Right renal cortex interstitium (tissue), 3 donors: ENCODE results near the gene ZNF79. TPM values are rescaled to one million over a fixed set of nuclear protein-coding genes. Genes with fewer than 3 reads are reported as not detected.

ENCODE experiments used
- DNase-seq, 3 donors: peaks; one replicate each; pipeline ENCODE4 v3.0.0-alpha.2; 2013; ENCODE audit warnings: low read depth in 3 of 3, low spot score in 2 of 3
- polyA plus RNA-seq, 3 donors: library from polyadenylated mRNA; unstranded; fragments of 120-200 nt; gene quantifications; one replicate each; pipeline ENCODE4 v1.2.1, GENCODE V29; 2013; ENCODE audit not compliant: insufficient read length in 3 of 3

The ZNF79 gene
- polyA plus RNA-seq: 1 to 10 TPM; 7.5 to 8.0 (median 7.6) TPM

GRCh38 chr9:127423934-127424675 lies at the start of gene ZNF79:
TSS of gene ZNF79 (plus strand) at chr9:127424382. CDS start at chr9:127424788, 406 bp downstream.
- DNase-seq: peak; percentile 88 to 89 (median 89)

DNA sequence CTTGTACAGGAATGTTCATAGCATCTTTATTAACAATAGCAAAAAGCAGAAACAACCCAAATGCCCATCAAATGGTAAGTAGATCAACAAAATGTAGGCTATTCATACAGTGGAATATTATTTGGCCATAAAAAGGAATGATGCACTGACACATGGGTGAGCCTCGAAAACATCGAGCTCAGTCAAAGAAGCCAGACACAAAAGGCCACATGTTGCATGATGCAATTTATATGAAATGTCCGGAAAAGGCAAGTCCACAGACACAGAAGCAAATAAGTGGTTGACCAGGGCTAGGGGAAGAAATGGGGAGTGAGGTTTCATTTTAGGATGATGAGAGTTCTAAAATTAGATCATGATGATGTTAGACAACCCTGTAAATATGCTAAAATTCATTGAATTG lies 43.7 kb upstream of the ZNF79 start:
- no peak for DNase-seq

DNA sequence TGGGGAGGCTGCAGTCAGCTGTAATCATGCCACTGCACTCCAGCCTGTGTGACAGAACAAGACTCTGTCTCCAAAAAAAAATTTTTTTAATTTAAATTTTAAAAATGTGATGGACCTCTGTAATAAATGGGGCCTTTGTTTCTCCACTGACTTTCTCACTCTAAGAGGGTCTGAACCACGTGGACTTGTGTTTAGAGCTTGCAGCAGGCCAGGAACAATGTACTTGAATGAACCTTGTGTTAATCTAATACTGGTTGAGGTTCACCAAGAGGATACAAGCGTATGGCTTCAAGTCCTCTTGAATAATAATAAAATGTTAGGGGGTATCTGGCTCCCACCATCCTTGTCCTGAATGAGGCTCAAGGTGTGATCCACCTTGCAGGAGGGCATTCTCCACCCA lies 41.6 kb upstream of the ZNF79 start:
- no peak for DNase-seq

DNA sequence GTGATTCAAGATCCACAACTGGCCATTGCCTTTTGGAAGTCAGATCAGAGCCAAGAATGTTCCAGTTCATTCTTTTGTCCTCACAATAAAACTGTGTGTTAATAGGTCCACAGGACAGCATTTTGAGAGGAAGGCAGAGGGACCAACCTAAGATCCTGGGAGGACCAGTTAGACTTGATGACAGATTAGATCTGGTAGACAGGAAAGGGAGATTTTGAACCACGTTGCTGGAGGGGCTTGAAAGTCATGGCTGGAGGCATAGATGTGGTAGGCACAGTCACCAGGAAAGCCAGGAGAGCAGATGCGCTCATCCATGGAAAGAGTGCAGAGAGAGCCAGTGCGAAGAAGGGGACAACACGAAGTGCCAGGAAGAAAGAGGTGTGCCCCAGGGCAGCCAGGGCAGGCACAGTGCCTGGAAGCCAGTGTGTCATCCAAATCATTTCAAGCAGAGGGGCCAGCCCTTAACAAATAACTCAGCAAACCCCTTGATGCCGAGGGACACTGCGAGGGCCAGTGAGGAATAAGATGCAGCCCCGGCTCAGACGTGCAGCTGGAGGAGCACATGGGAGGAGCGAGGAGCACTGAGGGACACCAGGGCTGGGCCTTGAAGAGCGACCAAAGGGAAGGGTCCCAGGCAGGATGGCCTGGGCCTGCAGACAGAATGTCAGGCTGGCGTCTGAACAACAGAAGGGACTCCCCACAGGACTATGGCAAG lies 40.0 kb upstream of the ZNF79 start:
- no peak for DNase-seq

GRCh38 chr9:127384901-127385300 lies 39.3 kb upstream of the ZNF79 start:
- DNase-seq: no peak

DNA sequence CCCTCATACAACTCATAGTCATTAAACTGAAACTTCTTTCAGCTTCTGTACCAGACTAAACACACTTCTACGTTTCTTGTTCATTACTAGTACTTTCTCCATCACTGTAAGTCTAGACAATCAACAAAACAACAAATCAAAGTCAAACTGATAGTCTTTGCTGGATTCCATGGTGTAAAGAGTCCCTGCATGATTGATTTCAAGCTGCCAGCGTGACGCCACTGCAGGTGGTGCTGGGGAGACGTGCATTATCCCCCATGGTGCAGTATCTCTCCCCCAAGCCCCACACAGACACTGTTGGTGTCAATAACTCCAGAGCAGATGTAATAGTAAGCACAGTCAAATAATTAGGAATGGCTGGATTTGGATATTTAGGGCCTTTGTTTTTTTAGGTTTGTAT lies 37.9 kb upstream of the ZNF79 start:
- DNase-seq: no peak

- DNase-seq: no peak
These were observed 37.2 kb upstream of the ZNF79 start for GRCh38 chr9:127386981-127387380.

GRCh38 chr9:127388037-127388855 lies 35.9 kb upstream of the ZNF79 start:
- peak in 1 of 3 donors; percentile 63 for DNase-seq

GRCh38 chr9:127388856-127389238 lies 35.3 kb upstream of the ZNF79 start:
- DNase-seq: no peak

DNA sequence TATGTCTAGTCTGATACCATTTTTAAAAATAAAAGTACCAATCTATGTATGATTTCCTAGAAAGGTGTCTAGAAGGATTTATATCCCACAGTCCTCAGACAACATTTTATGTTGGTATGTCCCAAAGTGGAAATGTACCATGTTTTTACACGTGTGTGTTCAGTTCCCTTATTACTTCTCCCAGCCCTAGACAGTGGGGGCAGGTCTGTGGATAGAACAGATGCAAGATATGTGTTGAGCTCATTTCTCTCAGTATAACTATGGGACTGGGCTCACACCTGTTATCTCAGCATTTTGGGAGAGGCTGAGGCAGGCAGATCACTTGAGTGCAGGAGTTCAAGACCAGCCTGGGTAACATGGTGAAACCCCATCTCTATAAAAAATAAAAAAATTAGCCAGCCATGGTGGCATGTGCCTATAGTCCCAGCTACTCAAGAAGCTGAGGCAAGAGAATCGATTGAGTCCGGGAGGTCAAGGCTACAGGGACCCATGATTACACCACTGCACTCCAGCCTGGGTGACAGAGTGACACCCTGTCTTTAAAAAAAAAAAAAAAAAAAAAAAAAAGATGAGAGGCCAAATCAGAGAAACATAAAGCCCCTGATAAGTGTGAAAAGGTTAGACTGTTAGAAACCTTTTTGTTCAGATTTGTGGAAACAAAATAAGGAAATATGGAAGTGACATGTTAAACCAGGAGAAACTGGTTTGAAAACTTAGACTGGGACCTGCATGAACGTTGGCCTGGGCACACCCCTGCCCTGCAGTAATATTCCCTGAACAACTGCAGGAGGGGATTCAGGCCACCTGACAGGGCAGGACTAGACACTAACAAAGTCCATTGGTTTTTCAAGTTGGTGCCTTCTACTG lies 34.6 kb upstream of the ZNF79 start:
- no peak for DNase-seq

DNA sequence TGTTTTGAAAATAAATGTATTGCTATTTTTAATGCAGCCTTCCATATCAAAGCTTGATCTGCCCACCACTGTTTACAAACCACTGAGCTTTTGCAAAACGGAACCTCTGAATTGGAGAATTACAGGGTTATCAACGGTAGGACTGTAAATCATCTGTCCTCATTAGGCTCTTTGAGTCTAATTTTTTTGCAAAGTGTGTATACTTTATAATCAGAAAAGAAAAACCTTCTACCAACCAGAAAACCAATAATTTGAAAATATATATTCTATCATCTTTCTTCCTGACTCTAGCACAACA lies 34.0 kb upstream of the ZNF79 start:
- DNase-seq: no peak

GRCh38 chr9:127390563-127390962 lies 33.6 kb upstream of the ZNF79 start:
- DNase-seq: no peak

DNA sequence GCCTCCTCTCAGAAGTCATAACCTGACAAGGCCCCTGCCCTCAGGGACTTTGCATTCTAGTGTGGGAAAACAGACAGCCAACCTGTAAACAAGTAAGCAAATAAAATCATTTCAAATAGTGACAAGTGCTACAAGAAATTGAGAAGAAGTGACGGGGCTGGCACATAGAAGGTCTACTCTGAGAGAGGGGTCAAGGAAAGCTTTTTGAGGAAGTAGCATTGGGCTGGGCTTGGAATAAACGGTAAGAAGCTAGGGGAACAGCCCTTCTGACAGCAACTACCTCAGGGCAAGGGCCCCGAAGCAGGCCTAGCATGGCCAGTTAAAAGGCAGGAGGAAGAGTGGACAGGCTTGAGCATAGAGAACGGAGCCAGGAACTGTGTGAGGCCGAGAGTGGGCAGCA lies 32.0 kb upstream of the ZNF79 start:
- no peak for DNase-seq

DNA sequence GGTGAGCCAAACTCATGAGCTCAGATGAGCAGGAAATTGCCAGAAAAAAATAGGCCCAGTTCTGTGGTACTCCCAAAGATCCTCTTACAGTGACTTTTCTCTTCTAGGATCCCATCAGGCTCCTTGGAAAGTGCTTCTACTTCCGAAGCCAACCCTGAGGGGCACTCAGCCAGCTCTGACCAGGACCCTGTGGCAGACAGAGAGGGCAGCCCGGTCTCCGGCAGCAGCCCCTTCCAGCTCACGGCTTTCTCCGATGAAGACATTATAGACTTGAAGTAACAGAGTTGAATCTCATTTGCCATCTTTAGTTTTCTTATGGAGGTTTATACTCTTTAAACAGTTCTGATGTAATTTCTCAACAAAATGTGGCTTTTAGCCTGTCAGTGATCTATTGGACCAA lies 31.2 kb upstream of the ZNF79 start:
- no peak for DNase-seq

DNA sequence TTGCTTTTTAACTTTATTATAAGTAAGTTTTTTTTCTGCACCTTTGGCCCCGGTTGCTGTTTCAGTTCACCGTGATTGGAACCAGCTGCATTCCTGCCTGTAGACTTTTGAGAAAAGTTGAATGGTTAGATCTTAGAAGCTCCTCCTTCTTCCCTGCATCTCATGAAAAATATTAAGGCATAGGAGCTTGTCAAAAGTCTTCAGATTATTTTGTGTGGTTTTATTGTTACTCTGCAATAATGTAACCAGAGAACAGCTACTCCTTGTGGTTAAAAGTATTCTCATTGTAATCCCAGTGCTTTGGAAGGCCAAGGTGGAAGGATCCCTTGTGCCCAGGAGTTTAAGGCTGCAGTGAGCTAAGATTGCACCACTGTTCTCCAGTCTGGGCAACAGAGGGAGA lies 30.5 kb upstream of the ZNF79 start:
- no peak for DNase-seq

DNA sequence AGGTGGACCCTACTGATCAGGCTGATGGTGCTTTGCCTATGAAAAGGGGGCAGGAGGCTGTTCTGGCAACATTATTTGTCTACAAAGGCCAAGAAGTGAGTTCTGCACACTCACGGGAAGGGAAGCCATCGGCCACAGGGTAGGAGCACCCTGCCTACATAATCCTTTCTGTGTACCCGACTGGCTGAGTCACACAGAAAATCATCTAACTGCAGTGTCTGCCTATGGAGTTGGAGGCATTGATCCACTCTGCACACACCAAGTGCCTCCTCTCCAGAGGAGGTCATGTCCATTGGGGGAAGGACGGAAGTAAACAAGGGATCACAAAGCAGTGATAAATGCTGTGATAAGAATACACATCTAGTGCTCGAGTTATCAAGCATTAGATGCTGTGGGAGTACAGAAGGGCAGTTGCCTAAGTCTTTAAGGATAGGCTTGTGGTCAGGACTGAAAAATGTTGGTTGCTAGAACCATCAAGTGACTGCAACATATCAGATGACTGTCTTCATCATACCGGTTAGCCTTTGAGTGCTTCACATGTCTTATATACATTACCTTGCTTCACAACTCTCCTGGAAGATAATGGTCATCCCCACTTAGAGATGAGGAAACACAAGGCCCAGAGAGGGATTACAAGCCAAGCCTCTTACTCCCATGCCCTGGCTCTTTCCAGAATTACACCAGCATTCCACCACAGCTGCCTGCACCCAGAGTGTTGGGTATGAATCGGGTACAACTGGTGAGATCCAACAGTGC lies 28.5 kb upstream of the ZNF79 start:
- no peak for DNase-seq

DNA sequence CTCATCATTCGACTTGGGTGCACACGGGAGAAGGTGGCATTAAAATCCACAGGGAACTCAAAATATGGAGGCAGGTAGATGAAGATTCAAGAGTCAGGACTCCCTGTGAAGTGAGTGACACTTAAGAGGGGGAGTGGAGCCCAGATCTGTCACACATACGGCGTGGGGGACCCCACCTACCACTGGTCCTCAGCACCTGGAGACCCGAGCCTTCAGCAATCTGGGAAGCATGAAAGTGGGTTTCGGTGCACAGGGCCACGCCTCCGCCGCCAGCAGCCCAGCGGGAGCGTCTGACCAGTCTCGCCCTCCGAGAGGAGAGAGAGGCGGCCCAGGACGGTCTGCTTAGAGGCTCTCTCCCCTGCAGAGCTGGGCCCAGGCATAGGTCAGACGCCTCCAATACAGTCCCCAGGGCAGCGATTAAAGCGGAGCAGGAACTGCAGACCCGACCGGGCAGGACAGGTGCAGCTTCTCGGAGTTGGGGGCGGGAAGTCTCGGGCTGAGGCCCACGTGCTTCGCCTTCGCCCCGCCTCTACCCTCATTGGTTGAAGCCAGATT lies 27.9 kb upstream of the ZNF79 start:
- no peak for DNase-seq

GRCh38 chr9:127396808-127397645 lies 27.2 kb upstream of the ZNF79 start, which contains the start of gene SLC2A8:
TSS of gene SLC2A8 (plus strand) at chr9:127397169. CDS start at chr9:127397231, 62 bp downstream.
- peak; percentile 99 for DNase-seq
